Peyer's patch (tissue), 4 donors: ENCODE results near the gene UGT2A3.

ENCODE experiments used
- CTCF ChIP-seq, 6 experiments: fragments of 450-650 bp in 4 of 6; fragments of 200-600 bp in 2 of 6; sonication (generic) in 1 of 6; IDR thresholded peaks; one replicate each; pipeline ENCODE4 v1.5.1; 2017 to 2019; ENCODE audit warnings: antibody characterized with exemption in 6 of 6, mild to moderate bottlenecking in 3 of 6, moderate library complexity in 1 of 6
- POLR2A ChIP-seq, 2 donors: fragments of 450-650 bp; IDR thresholded peaks; one replicate each; pipeline ENCODE4 v1.5.1; 2017; ENCODE audit warnings: antibody characterized with exemption in 2 of 2, mild to moderate bottlenecking in 2 of 2, moderate library complexity in 2 of 2

- no peak for TF ChIP-seq CTCF (IDR thresholded peaks at IDR 0.05)
- no peak for TF ChIP-seq POLR2A (IDR thresholded peaks at IDR 0.05)
Observed at GRCh38 chr4:68985442-68985841, 33.8 kb upstream of the UGT2A3 start.
